ENCODE data around the gene STYX. TPM values are rescaled to one million over a fixed set of nuclear protein-coding genes. Genes with fewer than 3 reads are reported as not detected.

Gene STYX
- total RNA-seq, 1 experiment from 2014 or later, result 10.8 TPM

- H3K4me3 ChIP-seq, result no peak overlapping the region
- H3K4me2 ChIP-seq, result peak overlapping the region; percentile 21
Measured at GRCh38 chr14:52703664-52704063, 26.3 kb upstream of the STYX start.

GRCh38 chr14:52706286-52706685 lies 23.7 kb upstream of the STYX start:
- TSS peak; percentile 95 for BruUV-seq (replicated peaks)
- Histone ChIP-seq H3K36me3 (ENCODE audit: low read depth) (peaks cover 26% of the 10 kb centered on the region), H3K9me2 (ENCODE audit: insufficient read depth) (no peaks in the 10 kb centered on the region), H4K20me1 (ENCODE audit: insufficient read depth) (0 out of 2 replicates have a peak, but pooled peaks cover 15% of the 10 kb centered on the region), H3F3A (ENCODE audit: insufficient read depth, low read depth) (peaks cover 20% of the 10 kb centered on the region), H3K27me3 (ENCODE audit: insufficient read depth, low read depth) (no peaks in the 10 kb centered on the region), H3K4me1 (replicated peaks; ENCODE audit: insufficient read depth) (peaks cover 43% of the 10 kb centered on the region), H3K4me3 (peak overlapping the region; percentile 74), H2AFZ (peak overlapping the region; percentile 85), H3K27ac (peak overlapping the region; percentile 84), H3K9me3 (ENCODE audit: insufficient read depth, low read depth) (no peaks in the 10 kb centered on the region), H3K4me2 (peak overlapping the region; percentile 96), H3K79me2 (ENCODE audit: low read depth) (peaks cover 43% of the 10 kb centered on the region)
- ChIA-PET CTCF (no interaction called here), POLR2A (ENCODE audit: unreplicated experiment) (interaction anchor here (0.5 to 0.6 kb wide), 2 partner anchors 21 to 626 kb away, joined by 3 to 5 read pairs; no protein-coding TSS in a partner anchor)
- no peak for DNase-seq
- TF ChIP-seq EZH2 (IDR thresholded peaks at IDR 0.05; ENCODE audit: low read depth) (no peak), CTCF (conservative IDR thresholded peaks at IDR 0.05) (no peak)
- intact Hi-C loops (cut with micrococcal nuclease; ENCODE audit: unreplicated experiment), result no loop called here

More at GRCh38 chr14:52703664-52704063, 26.3 kb upstream of the STYX start:
- POLR2A ChIA-PET (ENCODE audit: unreplicated experiment), result no interaction called here
- no peak for DNase-seq
- peaks cover 39% of the 10 kb centered on the region for H3F3A ChIP-seq (ENCODE audit: insufficient read depth, low read depth)
- H3K4me1 ChIP-seq (replicated peaks; ENCODE audit: insufficient read depth), result peaks cover 61% of the 10 kb centered on the region
- peaks cover 16% of the 10 kb centered on the region for H3K79me2 ChIP-seq (ENCODE audit: low read depth)
- intact Hi-C loops (cut with micrococcal nuclease; ENCODE audit: unreplicated experiment), result no loop called here
- no peak for TF ChIP-seq CTCF (conservative IDR thresholded peaks at IDR 0.05)
- TF ChIP-seq EZH2 (IDR thresholded peaks at IDR 0.05; ENCODE audit: low read depth), result no peak
- BruUV-seq (replicated peaks), result no TSS peak
- H3K27me3 ChIP-seq (ENCODE audit: insufficient read depth, low read depth), result no peaks in the 10 kb centered on the region
- H2AFZ ChIP-seq, result no peak overlapping the region
- CTCF ChIA-PET, result no interaction called here
- peaks cover 2% of the 10 kb centered on the region for H3K36me3 ChIP-seq (ENCODE audit: low read depth)
- H3K9me3 ChIP-seq (ENCODE audit: insufficient read depth, low read depth), result no peaks in the 10 kb centered on the region
- H3K27ac ChIP-seq, result peak overlapping the region; percentile 65
- H3K9me2 ChIP-seq (ENCODE audit: insufficient read depth), result no peaks in the 10 kb centered on the region
- H4K20me1 ChIP-seq (ENCODE audit: insufficient read depth), result 0 out of 2 replicates have a peak, but pooled peaks cover 6% of the 10 kb centered on the region

GRCh38 chr14:52706724-52707706 lies 23.0 kb upstream of the STYX start, which contains the start of gene PSMC6:
Gene PSMC6 (plus strand): TSS chr14:52707200. CDS start chr14:52707220, 20 bp downstream.
- BruUV-seq (replicated peaks), result TSS peak; percentile 72
- Histone ChIP-seq H3K27me3 (ENCODE audit: insufficient read depth, low read depth) (no peaks in the 10 kb centered on the region), H3K9me3 (ENCODE audit: insufficient read depth, low read depth) (no peaks in the 10 kb centered on the region), H2AFZ (peak within 1 kb of the TSS; percentile 85), H3K27ac (peak within 1 kb of the TSS; percentile 84), H3K36me3 (ENCODE audit: low read depth) (peaks cover 33% of the 10 kb centered on the region), H4K20me1 (ENCODE audit: insufficient read depth) (0 out of 2 replicates have a peak, but pooled peaks cover 18% of the 10 kb centered on the region), H3K4me3 (peak within 1 kb of the TSS; percentile 74), H3K4me1 (replicated peaks; ENCODE audit: insufficient read depth) (peaks cover 36% of the 10 kb centered on the region), H3F3A (ENCODE audit: insufficient read depth, low read depth) (peaks cover 14% of the 10 kb centered on the region), H3K4me2 (peak within 1 kb of the TSS; percentile 96), H3K9me2 (ENCODE audit: insufficient read depth) (no peaks in the 10 kb centered on the region), H3K79me2 (ENCODE audit: low read depth) (peaks cover 50% of the 10 kb centered on the region)
- CTCF ChIA-PET, result no interaction called here
- DNase-seq, result peak; percentile 77 to 83
- intact Hi-C loops (cut with micrococcal nuclease; ENCODE audit: unreplicated experiment), result loop anchor here (1.0 kb wide), 1 partner anchor 22 kb away; no protein-coding TSS in a partner anchor
- POLR2A ChIA-PET (ENCODE audit: unreplicated experiment), result interaction anchor here (0.8 kb wide), 1 partner anchor 9 kb away, joined by 13 read pairs; no protein-coding TSS in a partner anchor
- TF ChIP-seq CTCF (conservative IDR thresholded peaks at IDR 0.05) (no peak), EZH2 (IDR thresholded peaks at IDR 0.05; ENCODE audit: low read depth) (no peak)
